K562 (cell line): ENCODE data around the gene C12orf54. TPM values are rescaled to one million over a fixed set of nuclear protein-coding genes. Genes with fewer than 3 reads are reported as not detected.

Experiments used
- ATAC-seq: fragments of 200-7000 bp; cut with Tn5 transposase; 3 replicates; pipeline ENCODE4 v1.9.1; 2020; ENCODE audit warnings: moderate library complexity
- BruUV-seq: library from RNA; stranded (reverse); fragments of 400-500 nt; replicated peaks from 2 replicates; lab custom pipeline; 2021; lab: Mats Ljungman, UMichigan
- CTCF ChIA-PET: fragments of 300-600 bp; formaldehyde crosslinking; extraction: SDS; loops from one replicate; lab custom pipeline; 2021; ENCODE audit warnings: low intra/inter-chr PET ratio; lab: Yijun Ruan, JAX
- POLR2A ChIA-PET: fragments of 300-600, 350-650 bp; sonication (Branson Sonifier 250); formaldehyde crosslinking; extraction: SDS; loops from one replicate; lab custom pipeline; 2021; ENCODE audit warnings: antibody characterized with exemption, inconsistent platforms; lab: Yijun Ruan, JAX
- DNase-seq, 4 experiments: peaks; one replicate each; pipeline versions ENCODE4 v3.0.0 to v3.0.0-alpha.2; 2011 to 2018; ENCODE audit warnings: low spot score in 3 of 4, mixed read lengths in 3 of 4; ENCODE audit errors: extremely low read depth in 1 of 4
- FAIRE-seq: peaks from 2 replicates; lab custom pipeline; 2011; peaks lifted over from hg19 to GRCh38; lab: Jason Lieb, UNC
- H2AFZ ChIP-seq: 2 replicates; pipeline ENCODE4 v1.6.0; 2011; ENCODE audit warnings: low read depth, low read length, control low read depth, inconsistent platforms
- H3K27ac ChIP-seq: fragments of 200-600 bp; 3 replicates; pipeline ENCODE4 v1.8.0; 2011; ENCODE audit warnings: low read depth, mild to moderate bottlenecking, control low read depth, inconsistent platforms, low read length, moderate library complexity, mixed read lengths; ENCODE audit errors: extremely low read depth
- H3K27me3 ChIP-seq, 2 experiments: fragments of 300-600 bp in 1 of 2; 2 replicates in 1 of 2; 3 replicates in 1 of 2; pipeline versions ENCODE4 v1.6.0 to v1.8.0; 2011; ENCODE audit warnings: inconsistent platforms in 2 of 2, low read length in 2 of 2, mild to moderate bottlenecking in 1 of 2, mixed read lengths in 1 of 2, moderate library complexity in 1 of 2; ENCODE audit not compliant: control insufficient read depth in 2 of 2, insufficient read depth in 2 of 2
- H3K36me3 ChIP-seq: fragments of 300-600 bp; 3 replicates; pipeline ENCODE4 v1.8.0; 2011; ENCODE audit warnings: mild to moderate bottlenecking, low read length, inconsistent platforms; ENCODE audit not compliant: control insufficient read depth, insufficient read depth
- H3K4me1 ChIP-seq, 2 experiments: fragments of 200-600 bp in 1 of 2; replicated peaks in 1 of 2; 2 replicates in 1 of 2; 3 replicates in 1 of 2; pipeline versions ENCODE4 v1.5.1 to v1.8.0; 2011; ENCODE audit warnings: inconsistent platforms in 2 of 2, low read length in 2 of 2, mild to moderate bottlenecking in 1 of 2, mixed read lengths in 1 of 2, moderate library complexity in 1 of 2; ENCODE audit not compliant: control insufficient read depth in 2 of 2, insufficient read depth in 2 of 2
- H3K4me2 ChIP-seq: 2 replicates; pipeline ENCODE4 v1.6.1; 2011; ENCODE audit warnings: low read length, control low read depth, inconsistent platforms, mixed read lengths; ENCODE audit not compliant: insufficient read depth
- H3K4me3 ChIP-seq: fragments of 200-600 bp; sonication (generic), shearing (Covaris generic); 2 replicates; pipeline ENCODE4 v1.5.1; 2016; ENCODE audit warnings: control low read depth, inconsistent platforms
- H3K79me2 ChIP-seq: fragments of 200-600 bp; 3 replicates; pipeline ENCODE4 v1.8.0; 2011; ENCODE audit warnings: low read length, inconsistent platforms; ENCODE audit not compliant: control insufficient read depth, insufficient read depth
- H3K9ac ChIP-seq, 2 experiments: 2 replicates each; pipeline versions ENCODE4 v1.6.0 to v1.6.1; 2011; ENCODE audit warnings: low read depth in 2 of 2, low read length in 2 of 2, control low read depth in 1 of 2, inconsistent platforms in 1 of 2, mild to moderate bottlenecking in 1 of 2, mixed read lengths in 1 of 2; ENCODE audit not compliant: insufficient read depth in 1 of 2
- H3K9me1 ChIP-seq: one replicate; pipeline ENCODE4 v1.6.0; 2011; ENCODE audit warnings: inconsistent platforms, mild to moderate bottlenecking, low read length, moderate library complexity; ENCODE audit not compliant: control insufficient read depth, insufficient read depth
- H3K9me3 ChIP-seq: replicated peaks from 2 replicates; pipeline ENCODE4 v1.5.1; 2011; ENCODE audit warnings: low read depth, low read length, inconsistent platforms; ENCODE audit not compliant: control insufficient read depth, insufficient read depth
- H4K20me1 ChIP-seq: replicated peaks from 2 replicates; pipeline ENCODE4 v1.6.1; 2011; ENCODE audit warnings: low read length, inconsistent platforms, mixed read lengths; ENCODE audit not compliant: control insufficient read depth, insufficient read depth
- HDAC2 ChIP-seq: fragments of 450-650 bp; IDR thresholded peaks from 2 replicates; pipeline ENCODE4 v1.6.1; 2016; ENCODE audit warnings: mild to moderate bottlenecking
- POLR2AphosphoS5 ChIP-seq: IDR thresholded peaks from 2 replicates; pipeline ENCODE4 v1.6.1; 2011; ENCODE audit warnings: mild to moderate bottlenecking, low read depth, low read length, moderate library complexity; ENCODE audit not compliant: control insufficient read depth, insufficient read depth
- RB1 ChIP-seq: fragments of 450-650 bp; IDR thresholded peaks from 2 replicates; pipeline ENCODE4 v1.6.1; 2017; ENCODE audit warnings: low read depth, mild to moderate bottlenecking
- TFAP4 ChIP-seq: sonication (generic); formaldehyde crosslinking; IDR thresholded peaks from 2 replicates; pipeline ENCODE4 v1.8.0; 2022; ENCODE audit warnings: missing genetic modification reagents, mild to moderate bottlenecking, moderate library complexity, borderline replicate concordance
- ZNF316 ChIP-seq: fragments of 450-650 bp; IDR thresholded peaks from 2 replicates; pipeline ENCODE4 v1.6.1; 2016
- WGBS: fragments of 100-300 bp; shearing (Covaris generic); methylation state at CpG from one replicate; pipeline ENCODE4 v1.1.6; 2016; ENCODE audit warnings: low coverage, mixed read lengths; ENCODE audit not compliant: insufficient coverage; ENCODE audit errors: missing lambda C conversion rate; 5-methylcytosine and 5-hydroxymethylcytosine counted together
- in situ Hi-C: fragments of 300-500 bp; cut with MboI; formaldehyde crosslinking; loops from 4 replicates; pipeline ENCODE4 v1.15.0; 2018; ENCODE audit warnings: inconsistent platforms, mixed read lengths
- intact Hi-C: fragments of 100-400 bp; cut with micrococcal nuclease; formaldehyde crosslinking; loops from 2 replicates; pipeline ENCODE4 v1.14.2; 2022
- polyA plus RNA-seq, 8 experiments: library from polyadenylated mRNA; depleted of rRNA in 4 of 8; stranded (reverse) in 5 of 8; unstranded in 3 of 8; fragments of >200 nt; fragmentation: Nextera tagmentation in 2 of 8; fragmentation: Illumina TruSeq in 1 of 8; extraction: Ambion mirVana in 2 of 8; extraction: Trizol in 1 of 8; gene quantifications; 2 replicates each; pipeline versions ENCODE4 v1.2.1 to v1.2.3, GENCODE V29; 2011 to 2014; ENCODE audit warnings: inconsistent platforms in 1 of 8, missing spikeins in 1 of 8
- total RNA-seq, 7 experiments: library from RNA; depleted of rRNA in 6 of 7; stranded (reverse); fragments of >200 nt in 6 of 7; fragmentation: Illumina TruSeq in 2 of 7; extraction: Trizol in 2 of 7; gene quantifications; 2 replicates each; pipeline versions ENCODE4 v1.2.1 to v1.2.3, GENCODE V29; 2011 to 2021; ENCODE audit warnings: low replicate concordance in 1 of 7
- TF ChIP-seq, protein P1 (sequence below): fragments of 200-600 bp; sonication (generic); IDR thresholded peaks from one replicate; pipeline ENCODE4 v1.6.1; 2012; ENCODE audit warnings: mild to moderate bottlenecking, low read depth, low read length, inconsistent platforms

The C12orf54 gene
- total and polyA plus RNA-seq, 9 of the 15 experiments (the other 6 are each of a cell fraction or from before 2014, with no cell fraction given), result not detected

GRCh38 chr12:48445538-48445937 is 36.8 kb upstream of the C12orf54 start:
- FAIRE-seq, result no peak
- Histone ChIP-seq H3K27me3 (peaks cover 3 to 9% of the 10 kb centered on the region in 2 experiments; a peak in 1 of 5 replicates), H3K9ac (no peak overlapping the region), H3K79me2 (no peaks in the 10 kb centered on the region), H2AFZ (no peak overlapping the region), H4K20me1 (no peaks in the 10 kb centered on the region), H3K4me3 (no peak overlapping the region), H3K27ac (no peak overlapping the region), H3K4me1 (no peaks in the 10 kb centered on the region), H3K9me3 (0 out of 2 replicates have a peak, but pooled peaks cover 2% of the 10 kb centered on the region), H3K9me1 (no peaks in the 10 kb centered on the region), H3K36me3 (no peaks in the 10 kb centered on the region), H3K4me2 (no peak overlapping the region)
- POLR2A ChIA-PET, result no interaction called here
- CTCF ChIA-PET, result no interaction called here
- ATAC-seq, result no peak
- no peak for DNase-seq
- WGBS, result 7% methylated on average over 3 of the region's 3 CpGs
- in situ Hi-C loops, result no loop called here
- intact Hi-C loops, result no loop called here
- no TSS peak for BruUV-seq
- no peak for TF ChIP-seq TFAP4 (CRISPR knock-in tag)
- TF ChIP-seq HDAC2, result no peak
- no peak for TF ChIP-seq RB1
- no peak for TF ChIP-seq POLR2AphosphoS5
- TF ChIP-seq, protein P1, sequence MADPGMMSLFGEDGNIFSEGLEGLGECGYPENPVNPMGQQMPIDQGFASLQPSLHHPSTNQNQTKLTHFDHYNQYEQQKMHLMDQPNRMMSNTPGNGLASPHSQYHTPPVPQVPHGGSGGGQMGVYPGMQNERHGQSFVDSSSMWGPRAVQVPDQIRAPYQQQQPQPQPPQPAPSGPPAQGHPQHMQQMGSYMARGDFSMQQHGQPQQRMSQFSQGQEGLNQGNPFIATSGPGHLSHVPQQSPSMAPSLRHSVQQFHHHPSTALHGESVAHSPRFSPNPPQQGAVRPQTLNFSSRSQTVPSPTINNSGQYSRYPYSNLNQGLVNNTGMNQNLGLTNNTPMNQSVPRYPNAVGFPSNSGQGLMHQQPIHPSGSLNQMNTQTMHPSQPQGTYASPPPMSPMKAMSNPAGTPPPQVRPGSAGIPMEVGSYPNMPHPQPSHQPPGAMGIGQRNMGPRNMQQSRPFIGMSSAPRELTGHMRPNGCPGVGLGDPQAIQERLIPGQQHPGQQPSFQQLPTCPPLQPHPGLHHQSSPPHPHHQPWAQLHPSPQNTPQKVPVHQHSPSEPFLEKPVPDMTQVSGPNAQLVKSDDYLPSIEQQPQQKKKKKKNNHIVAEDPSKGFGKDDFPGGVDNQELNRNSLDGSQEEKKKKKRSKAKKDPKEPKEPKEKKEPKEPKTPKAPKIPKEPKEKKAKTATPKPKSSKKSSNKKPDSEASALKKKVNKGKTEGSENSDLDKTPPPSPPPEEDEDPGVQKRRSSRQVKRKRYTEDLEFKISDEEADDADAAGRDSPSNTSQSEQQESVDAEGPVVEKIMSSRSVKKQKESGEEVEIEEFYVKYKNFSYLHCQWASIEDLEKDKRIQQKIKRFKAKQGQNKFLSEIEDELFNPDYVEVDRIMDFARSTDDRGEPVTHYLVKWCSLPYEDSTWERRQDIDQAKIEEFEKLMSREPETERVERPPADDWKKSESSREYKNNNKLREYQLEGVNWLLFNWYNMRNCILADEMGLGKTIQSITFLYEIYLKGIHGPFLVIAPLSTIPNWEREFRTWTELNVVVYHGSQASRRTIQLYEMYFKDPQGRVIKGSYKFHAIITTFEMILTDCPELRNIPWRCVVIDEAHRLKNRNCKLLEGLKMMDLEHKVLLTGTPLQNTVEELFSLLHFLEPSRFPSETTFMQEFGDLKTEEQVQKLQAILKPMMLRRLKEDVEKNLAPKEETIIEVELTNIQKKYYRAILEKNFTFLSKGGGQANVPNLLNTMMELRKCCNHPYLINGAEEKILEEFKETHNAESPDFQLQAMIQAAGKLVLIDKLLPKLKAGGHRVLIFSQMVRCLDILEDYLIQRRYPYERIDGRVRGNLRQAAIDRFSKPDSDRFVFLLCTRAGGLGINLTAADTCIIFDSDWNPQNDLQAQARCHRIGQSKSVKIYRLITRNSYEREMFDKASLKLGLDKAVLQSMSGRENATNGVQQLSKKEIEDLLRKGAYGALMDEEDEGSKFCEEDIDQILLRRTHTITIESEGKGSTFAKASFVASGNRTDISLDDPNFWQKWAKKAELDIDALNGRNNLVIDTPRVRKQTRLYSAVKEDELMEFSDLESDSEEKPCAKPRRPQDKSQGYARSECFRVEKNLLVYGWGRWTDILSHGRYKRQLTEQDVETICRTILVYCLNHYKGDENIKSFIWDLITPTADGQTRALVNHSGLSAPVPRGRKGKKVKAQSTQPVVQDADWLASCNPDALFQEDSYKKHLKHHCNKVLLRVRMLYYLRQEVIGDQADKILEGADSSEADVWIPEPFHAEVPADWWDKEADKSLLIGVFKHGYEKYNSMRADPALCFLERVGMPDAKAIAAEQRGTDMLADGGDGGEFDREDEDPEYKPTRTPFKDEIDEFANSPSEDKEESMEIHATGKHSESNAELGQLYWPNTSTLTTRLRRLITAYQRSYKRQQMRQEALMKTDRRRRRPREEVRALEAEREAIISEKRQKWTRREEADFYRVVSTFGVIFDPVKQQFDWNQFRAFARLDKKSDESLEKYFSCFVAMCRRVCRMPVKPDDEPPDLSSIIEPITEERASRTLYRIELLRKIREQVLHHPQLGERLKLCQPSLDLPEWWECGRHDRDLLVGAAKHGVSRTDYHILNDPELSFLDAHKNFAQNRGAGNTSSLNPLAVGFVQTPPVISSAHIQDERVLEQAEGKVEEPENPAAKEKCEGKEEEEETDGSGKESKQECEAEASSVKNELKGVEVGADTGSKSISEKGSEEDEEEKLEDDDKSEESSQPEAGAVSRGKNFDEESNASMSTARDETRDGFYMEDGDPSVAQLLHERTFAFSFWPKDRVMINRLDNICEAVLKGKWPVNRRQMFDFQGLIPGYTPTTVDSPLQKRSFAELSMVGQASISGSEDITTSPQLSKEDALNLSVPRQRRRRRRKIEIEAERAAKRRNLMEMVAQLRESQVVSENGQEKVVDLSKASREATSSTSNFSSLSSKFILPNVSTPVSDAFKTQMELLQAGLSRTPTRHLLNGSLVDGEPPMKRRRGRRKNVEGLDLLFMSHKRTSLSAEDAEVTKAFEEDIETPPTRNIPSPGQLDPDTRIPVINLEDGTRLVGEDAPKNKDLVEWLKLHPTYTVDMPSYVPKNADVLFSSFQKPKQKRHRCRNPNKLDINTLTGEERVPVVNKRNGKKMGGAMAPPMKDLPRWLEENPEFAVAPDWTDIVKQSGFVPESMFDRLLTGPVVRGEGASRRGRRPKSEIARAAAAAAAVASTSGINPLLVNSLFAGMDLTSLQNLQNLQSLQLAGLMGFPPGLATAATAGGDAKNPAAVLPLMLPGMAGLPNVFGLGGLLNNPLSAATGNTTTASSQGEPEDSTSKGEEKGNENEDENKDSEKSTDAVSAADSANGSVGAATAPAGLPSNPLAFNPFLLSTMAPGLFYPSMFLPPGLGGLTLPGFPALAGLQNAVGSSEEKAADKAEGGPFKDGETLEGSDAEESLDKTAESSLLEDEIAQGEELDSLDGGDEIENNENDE, result no peak
- TF ChIP-seq ZNF316, result no peak
